Body of pancreas (tissue), 4 donors: ENCODE data around the gene ARNT2.

Source experiments
- POLR2A ChIP-seq, 3 donors: fragments of 450-650 bp; IDR thresholded peaks; one replicate each; pipeline ENCODE4 v1.6.1; 2016; ENCODE audit warnings: antibody characterized with exemption in 3 of 3, mild to moderate bottlenecking in 2 of 3
- TF ChIP-seq, protein P1 (sequence below), 7 experiments: fragments of 450-650 bp in 4 of 7; fragments of 200-600 bp in 3 of 7; sonication (generic) in 3 of 7; IDR thresholded peaks; one replicate each; pipeline ENCODE4 v1.5.1; 2016 to 2019; ENCODE audit warnings: antibody characterized with exemption in 7 of 7

DNA sequence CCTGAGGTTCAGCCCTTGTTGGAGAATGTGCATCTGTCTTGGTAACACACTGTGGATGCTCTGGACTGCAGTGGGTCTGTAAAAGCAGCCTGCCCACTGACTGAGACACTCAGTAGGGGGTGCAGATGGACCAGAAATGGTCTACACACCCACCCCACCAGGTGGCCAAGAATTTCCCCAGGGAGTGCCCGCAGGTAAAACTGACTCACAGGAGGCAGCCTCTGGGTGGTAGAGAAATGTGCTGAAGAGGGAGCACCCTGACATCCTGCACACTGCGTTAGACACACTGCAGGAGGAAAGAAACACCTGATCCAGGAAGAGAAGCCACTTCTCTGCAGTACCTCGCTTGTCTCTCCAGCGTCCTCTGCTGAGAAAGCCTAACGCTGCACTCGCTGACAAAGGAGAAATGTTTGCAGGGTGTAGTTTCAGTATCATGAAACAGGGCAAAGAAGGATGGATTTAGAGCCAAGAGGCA lies 181.4 kb downstream of the ARNT2 start:
- TF ChIP-seq, protein P1, sequence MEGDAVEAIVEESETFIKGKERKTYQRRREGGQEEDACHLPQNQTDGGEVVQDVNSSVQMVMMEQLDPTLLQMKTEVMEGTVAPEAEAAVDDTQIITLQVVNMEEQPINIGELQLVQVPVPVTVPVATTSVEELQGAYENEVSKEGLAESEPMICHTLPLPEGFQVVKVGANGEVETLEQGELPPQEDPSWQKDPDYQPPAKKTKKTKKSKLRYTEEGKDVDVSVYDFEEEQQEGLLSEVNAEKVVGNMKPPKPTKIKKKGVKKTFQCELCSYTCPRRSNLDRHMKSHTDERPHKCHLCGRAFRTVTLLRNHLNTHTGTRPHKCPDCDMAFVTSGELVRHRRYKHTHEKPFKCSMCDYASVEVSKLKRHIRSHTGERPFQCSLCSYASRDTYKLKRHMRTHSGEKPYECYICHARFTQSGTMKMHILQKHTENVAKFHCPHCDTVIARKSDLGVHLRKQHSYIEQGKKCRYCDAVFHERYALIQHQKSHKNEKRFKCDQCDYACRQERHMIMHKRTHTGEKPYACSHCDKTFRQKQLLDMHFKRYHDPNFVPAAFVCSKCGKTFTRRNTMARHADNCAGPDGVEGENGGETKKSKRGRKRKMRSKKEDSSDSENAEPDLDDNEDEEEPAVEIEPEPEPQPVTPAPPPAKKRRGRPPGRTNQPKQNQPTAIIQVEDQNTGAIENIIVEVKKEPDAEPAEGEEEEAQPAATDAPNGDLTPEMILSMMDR (IDR thresholded peaks at IDR 0.05), result no peak
- TF ChIP-seq POLR2A (IDR thresholded peaks at IDR 0.05), result no peak
